ENCODE data around the gene CCDC40.

CCDC40 gene

DNA sequence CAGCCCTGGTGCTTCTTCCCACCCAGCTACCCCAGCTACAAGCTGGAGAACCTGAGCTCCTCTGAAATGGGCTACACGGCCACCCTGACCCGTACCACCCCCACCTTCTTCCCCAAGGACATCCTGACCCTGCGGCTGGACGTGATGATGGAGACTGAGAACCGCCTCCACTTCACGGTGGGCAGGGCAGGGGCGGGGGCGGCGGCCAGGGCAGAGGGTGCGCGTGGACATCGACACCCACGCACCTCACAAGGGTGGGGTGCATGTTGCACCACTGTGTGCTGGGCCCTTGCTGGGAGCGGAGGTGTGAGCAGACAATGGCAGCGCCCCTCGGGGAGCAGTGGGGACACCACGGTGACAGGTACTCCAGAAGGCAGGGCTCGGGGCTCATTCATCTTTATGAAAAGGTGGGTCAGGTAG lies 68.5 kb downstream of the CCDC40 start:
- H3K27ac Mint-ChIP-seq: no peak overlapping the region
- H3K4me3 Mint-ChIP-seq: no peak overlapping the region
- H3K4me1 Mint-ChIP-seq: peaks cover 30% of the 10 kb centered on the region
- H3K36me3 Mint-ChIP-seq: peaks cover 14% of the 10 kb centered on the region
- no peaks in the 10 kb centered on the region for H3K9me3 Mint-ChIP-seq
- no peak for ATAC-seq
- DNase-seq (ENCODE audit: low spot score in 2 of 2): no peak

DNA sequence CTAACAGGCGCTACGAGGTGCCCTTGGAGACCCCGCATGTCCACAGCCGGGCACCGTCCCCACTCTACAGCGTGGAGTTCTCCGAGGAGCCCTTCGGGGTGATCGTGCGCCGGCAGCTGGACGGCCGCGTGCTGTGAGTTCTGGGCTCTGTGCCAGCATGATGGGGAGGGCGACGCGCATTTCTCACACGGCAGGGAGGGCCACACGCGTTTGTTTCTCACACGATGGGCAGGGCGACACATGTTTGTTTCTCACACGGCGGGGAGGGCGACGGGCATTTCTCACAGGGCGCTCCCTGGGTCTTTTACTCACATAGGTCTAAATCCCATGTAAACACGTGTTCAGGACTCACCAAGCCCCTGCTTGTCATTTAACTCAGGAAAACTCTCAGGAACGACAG lies 69.3 kb downstream of the CCDC40 start:
- H3K27ac Mint-ChIP-seq: no peak overlapping the region
- no peak overlapping the region for H3K4me3 Mint-ChIP-seq
- H3K4me1 Mint-ChIP-seq: peaks cover 22% of the 10 kb centered on the region
- DNase-seq (ENCODE audit: low spot score in 2 of 2) (no peak), ATAC-seq (no peak)
- no peaks in the 10 kb centered on the region for H3K9me3 Mint-ChIP-seq
- H3K36me3 Mint-ChIP-seq: peaks cover 14% of the 10 kb centered on the region

DNA sequence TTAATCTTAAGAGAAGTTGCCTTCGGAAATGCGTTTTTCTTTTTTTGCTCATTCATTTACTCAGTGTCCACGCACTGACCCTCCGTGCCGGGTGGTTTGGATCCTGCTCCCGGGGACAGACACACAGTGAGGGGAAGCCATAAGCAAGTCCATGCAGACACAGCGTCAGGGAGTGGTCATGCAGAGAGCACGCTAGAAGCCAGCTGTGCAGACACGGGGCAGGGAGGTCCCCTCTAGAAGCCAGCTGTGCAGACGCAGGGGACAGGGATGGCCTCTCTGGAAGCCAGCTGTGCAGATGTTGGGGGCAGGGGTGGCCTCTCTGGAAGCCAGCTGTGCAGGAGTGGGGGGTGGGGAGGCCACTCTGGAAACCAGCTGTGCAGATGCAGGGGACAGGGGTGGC lies 69.7 kb downstream of the CCDC40 start:
- H3K36me3 Mint-ChIP-seq: peaks cover 14% of the 10 kb centered on the region
- peaks cover 18% of the 10 kb centered on the region for H3K4me1 Mint-ChIP-seq
- DNase-seq (ENCODE audit: low spot score in 2 of 2): no peak
- no peak for ATAC-seq
- no peak overlapping the region for H3K27ac Mint-ChIP-seq
- H3K9me3 Mint-ChIP-seq: no peaks in the 10 kb centered on the region
- no peak overlapping the region for H3K4me3 Mint-ChIP-seq

GRCh38 chr17:80106751-80107150 lies 70.3 kb downstream of the CCDC40 start:
- ATAC-seq (no peak), DNase-seq (ENCODE audit: low spot score in 2 of 2) (no peak)
- Mint-ChIP-seq H3K9me3 (no peaks in the 10 kb centered on the region), H3K27ac (no peak overlapping the region), H3K36me3 (peaks cover 11% of the 10 kb centered on the region), H3K4me1 (peaks cover 17% of the 10 kb centered on the region), H3K4me3 (no peak overlapping the region)

GRCh38 chr17:80107231-80108021 lies 71.0 kb downstream of the CCDC40 start:
- no peak overlapping the region for H3K4me3 Mint-ChIP-seq
- peaks cover 6% of the 10 kb centered on the region for H3K36me3 Mint-ChIP-seq
- H3K9me3 Mint-ChIP-seq: no peaks in the 10 kb centered on the region
- H3K4me1 Mint-ChIP-seq: peaks cover 10% of the 10 kb centered on the region
- DNase-seq (ENCODE audit: low spot score in 2 of 2) (no peak), ATAC-seq (no peak)
- H3K27ac Mint-ChIP-seq: no peak overlapping the region

GRCh38 chr17:80108036-80108971 lies 71.9 kb downstream of the CCDC40 start:
- Mint-ChIP-seq H3K4me1 (peaks cover 3% of the 10 kb centered on the region), H3K4me3 (no peak overlapping the region), H3K27ac (no peak overlapping the region), H3K9me3 (no peaks in the 10 kb centered on the region), H3K36me3 (peaks cover 2% of the 10 kb centered on the region)
- ATAC-seq (no peak), DNase-seq (ENCODE audit: low spot score in 2 of 2) (no peak)

DNA sequence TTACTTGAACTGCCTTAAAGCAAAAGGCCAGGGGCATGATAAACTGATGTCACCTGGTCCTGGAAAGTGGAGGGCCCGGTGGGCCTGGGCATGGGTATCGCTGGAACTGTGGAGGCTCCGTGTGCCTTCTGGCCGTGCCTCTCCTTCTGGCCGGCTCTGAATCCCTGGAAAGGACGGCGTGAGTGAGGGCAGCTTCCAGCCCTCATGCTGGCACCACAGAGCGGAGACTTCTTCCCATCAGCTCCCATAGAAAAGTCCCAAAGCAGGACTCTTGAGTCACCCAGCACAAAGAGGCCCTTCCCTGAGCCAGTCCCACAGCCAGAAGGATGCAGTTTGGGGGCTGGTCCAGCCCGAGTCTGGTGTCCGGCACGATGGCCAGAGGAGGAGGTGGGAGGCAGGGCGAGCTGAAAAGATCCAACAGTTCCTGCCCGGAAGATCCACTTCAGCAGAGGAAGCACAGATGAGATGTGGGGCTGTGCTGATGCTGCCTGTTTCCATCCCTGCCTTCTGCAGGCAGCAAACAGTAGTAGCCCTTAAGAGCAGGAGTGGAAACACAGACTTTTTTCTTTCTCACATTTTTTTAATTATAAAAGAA lies 72.7 kb downstream of the CCDC40 start:
- H3K27ac Mint-ChIP-seq: no peak overlapping the region
- H3K4me1 Mint-ChIP-seq: no peaks in the 10 kb centered on the region
- no peak for ATAC-seq
- H3K9me3 Mint-ChIP-seq: no peaks in the 10 kb centered on the region
- no peak for DNase-seq (ENCODE audit: low spot score in 2 of 2)
- H3K36me3 Mint-ChIP-seq: no peaks in the 10 kb centered on the region
- no peak overlapping the region for H3K4me3 Mint-ChIP-seq

GRCh38 chr17:80109713-80110446 lies 73.4 kb downstream of the CCDC40 start:
- ATAC-seq (no peak), DNase-seq (ENCODE audit: low spot score in 2 of 2) (no peak)
- no peaks in the 10 kb centered on the region for H3K9me3 Mint-ChIP-seq
- no peaks in the 10 kb centered on the region for H3K36me3 Mint-ChIP-seq
- H3K4me1 Mint-ChIP-seq: peaks cover 1% of the 10 kb centered on the region
- no peak overlapping the region for H3K4me3 Mint-ChIP-seq
- no peak overlapping the region for H3K27ac Mint-ChIP-seq

- DNase-seq (ENCODE audit: low spot score in 2 of 2) (no peak), ATAC-seq (no peak)
- H3K36me3 Mint-ChIP-seq: no peaks in the 10 kb centered on the region
- peaks cover 6% of the 10 kb centered on the region for H3K4me1 Mint-ChIP-seq
- H3K9me3 Mint-ChIP-seq: no peaks in the 10 kb centered on the region
- H3K4me3 Mint-ChIP-seq: no peak overlapping the region
- no peak overlapping the region for H3K27ac Mint-ChIP-seq
Measured at GRCh38 chr17:80110447-80110812, 74.0 kb downstream of the CCDC40 start.

DNA sequence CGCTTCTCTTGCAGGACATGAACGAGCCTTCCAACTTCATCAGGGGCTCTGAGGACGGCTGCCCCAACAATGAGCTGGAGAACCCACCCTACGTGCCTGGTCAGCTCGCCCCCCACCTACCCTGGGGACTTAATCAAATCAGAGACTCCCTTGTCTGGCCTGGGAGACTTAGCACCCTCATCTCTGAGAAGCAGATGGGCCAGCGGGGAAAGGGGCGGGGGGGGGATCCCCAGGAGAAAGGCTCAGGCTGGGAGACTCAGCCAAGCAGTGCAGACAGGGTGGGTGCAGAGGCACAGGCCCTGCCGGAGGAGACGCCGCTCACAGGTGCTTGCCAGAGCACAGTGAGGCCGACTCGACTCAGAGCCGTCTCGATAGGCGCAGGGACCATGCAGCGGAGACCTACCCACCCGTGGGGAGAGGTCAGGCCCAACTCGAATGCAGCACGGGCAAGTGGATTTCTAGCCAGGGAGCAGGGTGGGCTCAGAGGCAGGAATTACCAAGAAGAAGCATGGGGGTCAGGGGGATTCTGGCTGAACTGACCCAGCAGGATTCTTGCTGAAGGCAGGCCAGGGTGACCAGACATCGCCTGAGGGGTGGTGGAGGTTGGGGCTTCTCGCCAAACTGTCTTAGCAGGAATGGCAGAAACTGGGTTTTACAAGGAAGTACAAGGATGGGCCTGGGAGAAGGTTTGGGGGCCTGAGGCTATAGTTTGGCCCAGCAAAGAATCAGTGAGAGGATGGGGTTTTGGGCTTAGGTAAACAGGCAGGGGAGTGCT lies 74.7 kb downstream of the CCDC40 start:
- peaks cover 6% of the 10 kb centered on the region for H3K4me1 Mint-ChIP-seq
- H3K36me3 Mint-ChIP-seq: no peaks in the 10 kb centered on the region
- H3K27ac Mint-ChIP-seq: no peak overlapping the region
- H3K4me3 Mint-ChIP-seq: no peak overlapping the region
- DNase-seq (ENCODE audit: low spot score in 2 of 2): no peak
- H3K9me3 Mint-ChIP-seq: no peaks in the 10 kb centered on the region
- ATAC-seq: no peak

- Mint-ChIP-seq H3K4me3 (no peak overlapping the region), H3K27ac (no peak overlapping the region), H3K36me3 (no peaks in the 10 kb centered on the region), H3K9me3 (no peaks in the 10 kb centered on the region), H3K4me1 (peaks cover 6% of the 10 kb centered on the region)
- ATAC-seq (peak; percentile 3), DNase-seq (ENCODE audit: low spot score in 2 of 2) (no peak)
Measured at GRCh38 chr17:80111702-80112470, 75.4 kb downstream of the CCDC40 start.

- no peak for ATAC-seq
- Mint-ChIP-seq H3K36me3 (no peaks in the 10 kb centered on the region), H3K27ac (no peak overlapping the region)
Measured at GRCh38 chr17:80112471-80113032, 76.1 kb downstream of the CCDC40 start.

GRCh38 chr17:80113033-80113484 lies 76.6 kb downstream of the CCDC40 start:
- ATAC-seq (no peak), DNase-seq (ENCODE audit: low spot score in 2 of 2) (no peak)
- peaks cover 6% of the 10 kb centered on the region for H3K4me1 Mint-ChIP-seq
- H3K27ac Mint-ChIP-seq: no peak overlapping the region
- no peaks in the 10 kb centered on the region for H3K9me3 Mint-ChIP-seq
- no peaks in the 10 kb centered on the region for H3K36me3 Mint-ChIP-seq
- no peak overlapping the region for H3K4me3 Mint-ChIP-seq

More at GRCh38 chr17:80112471-80113032, 76.1 kb downstream of the CCDC40 start:
- H3K4me3 Mint-ChIP-seq: no peak overlapping the region
- peaks cover 6% of the 10 kb centered on the region for H3K4me1 Mint-ChIP-seq
- DNase-seq (ENCODE audit: low spot score in 2 of 2): no peak
- H3K9me3 Mint-ChIP-seq: no peaks in the 10 kb centered on the region

Measured in stimulated activated effector memory CD8-positive, alpha-beta T cell treated with anti-CD3 and anti-CD28 coated beads, Interleukin-12 subunit alpha, Interleukin-12 subunit beta, amount 100 ng/mL, for 72 hours (primary cell).